GM23248 (cell line): ENCODE data around the gene MEGF6.

Experiments used
- EZH2 ChIP-seq: fragments of 200-600 bp; sonication (generic); IDR thresholded peaks from 2 replicates; pipeline ENCODE4 v1.6.1; 2018; ENCODE audit warnings: antibody characterized with exemption, mild to moderate bottlenecking; ENCODE audit not compliant: insufficient read depth, poor library complexity, severe bottlenecking
- EZH2phosphoT487 ChIP-seq: fragments of 200-600 bp; sonication (generic); IDR thresholded peaks from 2 replicates; pipeline ENCODE4 v1.6.1; 2018; ENCODE audit warnings: antibody characterized with exemption, moderate library complexity, mild to moderate bottlenecking, low read depth; ENCODE audit not compliant: insufficient read depth

DNA sequence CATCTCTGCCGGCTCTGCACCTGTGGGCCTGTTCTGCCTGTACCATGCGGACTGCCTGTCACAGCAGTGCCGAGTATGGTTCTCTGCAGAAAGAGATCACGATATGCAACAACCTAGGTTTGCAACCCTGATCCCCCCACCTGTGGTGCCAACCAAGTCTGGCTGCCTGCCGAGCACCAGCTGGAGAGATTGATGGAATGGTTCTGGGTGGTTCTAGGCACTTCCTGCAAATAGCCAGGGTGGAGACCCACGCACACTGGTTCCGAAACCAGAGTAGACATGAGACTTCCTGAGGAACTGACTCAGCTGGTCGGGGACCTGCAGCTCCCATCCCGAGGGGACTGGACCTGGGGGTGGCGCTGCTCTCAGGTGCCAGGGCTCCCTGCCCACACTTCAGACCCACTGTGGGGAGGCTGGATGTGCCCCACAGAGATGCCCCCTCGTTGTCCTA lies 18.9 kb upstream of the MEGF6 start:
- TF ChIP-seq EZH2, result no peak
- TF ChIP-seq EZH2phosphoT487, result no peak
